LNCAP (cell line): ENCODE data around the gene COX4I2.
A peak's percentile ranks its signal among the peaks of the same experiment; 100 is the strongest.

Experiments
- TF ChIP-seq, protein P1 (sequence below): fragments of 450-650 bp; IDR thresholded peaks from 2 replicates; pipeline ENCODE4 v1.5.1; 2017; ENCODE audit warnings: mild to moderate bottlenecking

Gene COX4I2

GRCh38 chr20:31661625-31662371 is 24.1 kb downstream of the COX4I2 start:
- TF ChIP-seq, protein P1, sequence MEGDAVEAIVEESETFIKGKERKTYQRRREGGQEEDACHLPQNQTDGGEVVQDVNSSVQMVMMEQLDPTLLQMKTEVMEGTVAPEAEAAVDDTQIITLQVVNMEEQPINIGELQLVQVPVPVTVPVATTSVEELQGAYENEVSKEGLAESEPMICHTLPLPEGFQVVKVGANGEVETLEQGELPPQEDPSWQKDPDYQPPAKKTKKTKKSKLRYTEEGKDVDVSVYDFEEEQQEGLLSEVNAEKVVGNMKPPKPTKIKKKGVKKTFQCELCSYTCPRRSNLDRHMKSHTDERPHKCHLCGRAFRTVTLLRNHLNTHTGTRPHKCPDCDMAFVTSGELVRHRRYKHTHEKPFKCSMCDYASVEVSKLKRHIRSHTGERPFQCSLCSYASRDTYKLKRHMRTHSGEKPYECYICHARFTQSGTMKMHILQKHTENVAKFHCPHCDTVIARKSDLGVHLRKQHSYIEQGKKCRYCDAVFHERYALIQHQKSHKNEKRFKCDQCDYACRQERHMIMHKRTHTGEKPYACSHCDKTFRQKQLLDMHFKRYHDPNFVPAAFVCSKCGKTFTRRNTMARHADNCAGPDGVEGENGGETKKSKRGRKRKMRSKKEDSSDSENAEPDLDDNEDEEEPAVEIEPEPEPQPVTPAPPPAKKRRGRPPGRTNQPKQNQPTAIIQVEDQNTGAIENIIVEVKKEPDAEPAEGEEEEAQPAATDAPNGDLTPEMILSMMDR, result peak; percentile 71

DNA sequence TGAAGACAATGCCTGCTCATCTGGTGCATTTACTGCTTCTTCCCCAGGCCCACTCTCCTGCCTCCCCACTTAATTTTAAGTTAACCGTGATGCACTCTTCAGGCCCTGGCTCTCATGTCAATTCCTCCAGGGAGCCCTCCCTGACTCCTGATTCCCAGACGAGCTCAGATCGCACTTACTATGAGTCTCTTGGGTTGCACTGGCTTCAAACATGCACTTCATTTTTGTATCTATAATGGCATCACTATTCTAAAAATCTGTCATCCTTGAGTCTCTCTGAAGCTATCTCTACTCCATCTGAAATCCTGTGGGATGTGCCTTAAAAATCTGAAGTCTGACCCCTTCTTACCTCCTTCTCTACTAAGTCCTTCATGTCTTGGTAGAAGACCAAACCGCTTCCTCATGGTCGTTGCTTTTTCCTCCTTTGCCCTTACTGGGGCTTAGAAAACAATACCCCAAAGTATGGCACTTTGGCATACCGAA is 24.7 kb downstream of the COX4I2 start:
- TF ChIP-seq, protein P1, result no peak

DNA sequence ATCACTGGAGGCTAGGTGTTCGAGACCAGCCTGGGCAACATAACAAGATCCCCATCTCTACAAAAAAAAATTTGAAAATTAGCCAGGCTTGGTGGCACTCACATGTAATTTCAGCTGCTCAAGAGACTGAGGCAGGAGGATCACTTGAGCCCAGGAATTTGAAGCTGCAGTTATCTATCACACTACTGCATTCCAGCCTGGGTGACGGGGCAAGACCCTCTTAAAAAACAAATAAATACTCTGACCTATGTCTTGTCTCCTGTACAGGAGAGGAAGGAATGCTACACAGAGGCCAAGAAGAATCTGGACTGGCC is 25.8 kb downstream of the COX4I2 start:
- TF ChIP-seq, protein P1, result no peak

- TF ChIP-seq, protein P1, result no peak
Measured at GRCh38 chr20:31663838-31664695, 26.4 kb downstream of the COX4I2 start.

GRCh38 chr20:31664696-31665354 is 27.1 kb downstream of the COX4I2 start:
- TF ChIP-seq, protein P1, result no peak

- TF ChIP-seq, protein P1, result no peak
Measured at GRCh38 chr20:31665753-31666152, 28.0 kb downstream of the COX4I2 start.

GRCh38 chr20:31666258-31667042 is 28.7 kb downstream of the COX4I2 start:
- TF ChIP-seq, protein P1, result no peak
